Pancreas (tissue), 10 donors: ENCODE data around the gene CCDC8. TPM values are rescaled to one million over a fixed set of nuclear protein-coding genes. Genes with fewer than 3 reads are reported as not detected.
"Not testable (repeated sequence)": the region's sequence is repeated elsewhere in the genome, so short reads cannot be mapped to it uniquely, and the experiment has no call there.

ENCODE experiments used
- ATAC-seq, 4 donors: fragments of 200-7000 bp; cut with Tn5 transposase; one replicate each; pipeline versions ENCODE4 v1.8.0 to v1.9.1; 2020; ENCODE audit warnings: mild to moderate bottlenecking in 4 of 4, moderate library complexity in 4 of 4
- DNase-seq, 6 donors: peaks; one replicate each; pipeline ENCODE4 v3.0.0-alpha.2; 2020
- FAIRE-seq: peaks from 2 replicates; lab custom pipeline; 2012; peaks lifted over from hg19 to GRCh38; lab: Jason Lieb, UNC
- H3K27ac ChIP-seq, 4 donors: fragments of 200-600 bp; sonication (generic); 1 replicate in 3 of 4; 2 replicates in 1 of 4; pipeline versions ENCODE4 v1.5.0 to v1.8.0; 2020
- H3K27me3 ChIP-seq, 4 donors: fragments of 200-600 bp; one replicate each; pipeline ENCODE4 v1.8.0; 2021
- H3K36me3 ChIP-seq, 3 donors: fragments of 200-600 bp; sonication (generic) in 1 of 3; one replicate each; pipeline versions ENCODE4 v1.5.0 to v1.8.0; 2020 to 2021
- H3K4me1 ChIP-seq, 3 donors: fragments of 200-600 bp; one replicate each; pipeline ENCODE4 v1.8.0; 2021
- H3K4me3 ChIP-seq, 4 donors: fragments of 200-600 bp; sonication (generic) in 2 of 4; one replicate each; pipeline versions ENCODE4 v1.5.0 to v1.8.0; 2020 to 2021
- H3K9me3 ChIP-seq, 4 donors: fragments of 200-600 bp; one replicate each; pipeline ENCODE4 v1.8.0; 2021
- WGBS, 2 donors: extraction: QIAGEN DNeasy Blood & Tissue Kit; methylation state at CpG; one replicate each; pipeline ENCODE4 v1.1.7; 2013; 5-methylcytosine and 5-hydroxymethylcytosine counted together
- intact Hi-C, 3 donors: fragments of 100-400 bp; cut with DNase I; formaldehyde crosslinking; loops; one replicate each; pipeline versions ENCODE4 v1.11.1 to v1.14.2; 2022
- polyA plus RNA-seq, 2 donors: library from polyadenylated mRNA; stranded (reverse); fragments of 200-250 nt; gene quantifications; one replicate each; pipeline ENCODE4 v1.2.3, GENCODE V29; 2013
- total RNA-seq, 6 donors: library from RNA; stranded (reverse); fragmentation: NEBNext Ultra II Directional in 4 of 6; extraction: Animal tissue kit (Norgen Biotek cat#: 25700) in 4 of 6; gene quantifications; one replicate each; pipeline versions ENCODE4 v1.2.1 to v1.2.4, GENCODE V29; 2021 to 2023
- TF ChIP-seq, protein P1 (sequence below), 4 donors: fragments of 200-600 bp; sonication (generic) in 3 of 4; IDR thresholded peaks; one replicate each; pipeline versions ENCODE4 v1.5.0 to v1.8.0; 2021; ENCODE audit warnings: antibody characterized with exemption in 4 of 4
- donor health status: healthy with polysubstance abuse.
- donor health status: DM: no; HTN: no; CAD: no; lungs with moderate emphysema.
- donor health status: DM: no; HTN: no; CAD: no.
- donor health status: control.
- donor health status: control.
- donor health status: Bipolar disorder and iron deficiency.
- donor health status: DM: yes; HTN: yes; CAD: no.
- donor health status: DM: no; HTN: no; CAD: no.
- donor health status: DM: no; HTN: no; CAD: no.
- donor health status: DM: yes; HTN: yes; CAD: no.

CCDC8 gene
- total and polyA plus RNA-seq, 8 donors = 8.2 to 22.0 (median 12.0) TPM

GRCh38 chr19:46442808-46443450 lies 29.6 kb upstream of the CCDC8 start:
- Histone ChIP-seq H3K9me3 (no peaks in the 10 kb centered on the region), H3K4me1 (peaks cover 9 to 20% (median 15%) of the 10 kb centered on the region in 3 donors), H3K4me3 (no peak overlapping the region), H3K27ac (no peak overlapping the region), H3K36me3 (no peaks in the 10 kb centered on the region), H3K27me3 (no peaks in the 10 kb centered on the region)
- FAIRE-seq = no peak
- WGBS, 2 donors = 51 to 54% methylated on average over 8 of the region's 8 CpGs
- peak in 5 of 6 donors; percentile 33 to 65 (median 60) for DNase-seq
- peak; percentile 67 to 91 (median 84) for ATAC-seq
- intact Hi-C loops = no loop called here
- TF ChIP-seq, protein P1, sequence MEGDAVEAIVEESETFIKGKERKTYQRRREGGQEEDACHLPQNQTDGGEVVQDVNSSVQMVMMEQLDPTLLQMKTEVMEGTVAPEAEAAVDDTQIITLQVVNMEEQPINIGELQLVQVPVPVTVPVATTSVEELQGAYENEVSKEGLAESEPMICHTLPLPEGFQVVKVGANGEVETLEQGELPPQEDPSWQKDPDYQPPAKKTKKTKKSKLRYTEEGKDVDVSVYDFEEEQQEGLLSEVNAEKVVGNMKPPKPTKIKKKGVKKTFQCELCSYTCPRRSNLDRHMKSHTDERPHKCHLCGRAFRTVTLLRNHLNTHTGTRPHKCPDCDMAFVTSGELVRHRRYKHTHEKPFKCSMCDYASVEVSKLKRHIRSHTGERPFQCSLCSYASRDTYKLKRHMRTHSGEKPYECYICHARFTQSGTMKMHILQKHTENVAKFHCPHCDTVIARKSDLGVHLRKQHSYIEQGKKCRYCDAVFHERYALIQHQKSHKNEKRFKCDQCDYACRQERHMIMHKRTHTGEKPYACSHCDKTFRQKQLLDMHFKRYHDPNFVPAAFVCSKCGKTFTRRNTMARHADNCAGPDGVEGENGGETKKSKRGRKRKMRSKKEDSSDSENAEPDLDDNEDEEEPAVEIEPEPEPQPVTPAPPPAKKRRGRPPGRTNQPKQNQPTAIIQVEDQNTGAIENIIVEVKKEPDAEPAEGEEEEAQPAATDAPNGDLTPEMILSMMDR (IDR thresholded peaks at IDR 0.05) = no peak

DNA sequence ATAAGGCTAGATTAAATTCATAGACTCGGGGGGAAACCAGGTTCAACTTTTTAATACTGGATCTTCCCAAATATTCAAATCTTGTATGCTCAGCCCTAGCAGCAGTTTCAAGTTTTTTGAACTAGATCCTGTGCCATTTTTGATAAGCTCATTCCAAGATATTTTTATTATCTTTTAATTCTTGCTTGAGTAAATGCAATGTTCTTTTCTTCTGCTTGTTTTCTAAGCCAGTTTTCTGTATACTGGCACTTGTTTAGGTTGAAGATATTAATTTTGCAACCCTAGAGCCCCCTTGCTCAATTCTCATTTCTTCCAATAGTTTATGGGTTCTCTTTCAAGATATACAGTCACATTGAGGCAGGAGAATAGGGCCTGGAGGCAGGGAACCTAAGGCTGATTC lies 28.5 kb upstream of the CCDC8 start:
- no peak for DNase-seq
- no peak overlapping the region for H3K4me3 ChIP-seq
- no peak for FAIRE-seq
- 11 to 26% methylated on average over 1 of the region's 1 CpG for WGBS, 2 donors
- peaks cover 9 to 20% (median 15%) of the 10 kb centered on the region in 3 donors for H3K4me1 ChIP-seq
- no peaks in the 10 kb centered on the region for H3K36me3 ChIP-seq
- peak in 2 of 4 donors; percentile 21 to 30 for ATAC-seq
- TF ChIP-seq, protein P1 (IDR thresholded peaks at IDR 0.05) = no peak
- no peaks in the 10 kb centered on the region for H3K27me3 ChIP-seq
- intact Hi-C loops = no loop called here
- no peak overlapping the region for H3K27ac ChIP-seq
- H3K9me3 ChIP-seq = no peaks in the 10 kb centered on the region

DNA sequence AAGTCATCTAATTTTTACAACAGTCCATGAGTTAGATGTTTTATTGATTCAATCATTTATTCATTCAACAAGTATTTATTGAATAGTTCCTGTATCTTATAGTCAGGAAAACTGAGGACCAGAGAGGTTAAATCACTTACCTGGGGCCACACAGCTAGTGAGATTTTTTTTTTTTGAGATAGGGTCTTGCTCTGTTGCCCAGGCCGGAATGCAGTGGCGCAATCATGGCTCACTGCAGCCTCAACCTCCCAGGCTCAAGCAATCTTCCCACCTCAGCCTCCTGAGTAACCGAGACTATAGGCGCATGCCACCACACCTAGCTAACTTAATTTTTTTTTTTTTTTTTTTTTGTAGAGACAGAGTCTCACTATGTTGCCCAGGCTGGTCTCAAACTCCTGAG lies 22.3 kb upstream of the CCDC8 start:
- H3K4me1 ChIP-seq, intact Hi-C loops, H3K27ac ChIP-seq, H3K36me3 ChIP-seq, ATAC-seq, H3K9me3 ChIP-seq, H3K4me3 ChIP-seq, DNase-seq, FAIRE-seq, H3K27me3 ChIP-seq: not testable (repeated sequence)
- WGBS, 2 donors = 93 to 96% methylated on average over 4 of the region's 4 CpGs

- intact Hi-C loops = no loop called here
These were observed 21.6 kb upstream of the CCDC8 start for GRCh38 chr19:46435009-46435408.

GRCh38 chr19:46433470-46433869 lies 20.1 kb upstream of the CCDC8 start:
- WGBS, 2 donors = 53 to 68% methylated on average over 7 of the region's 7 CpGs
- H3K36me3 ChIP-seq, FAIRE-seq, intact Hi-C loops, H3K4me1 ChIP-seq, H3K4me3 ChIP-seq, H3K27me3 ChIP-seq, H3K27ac ChIP-seq, DNase-seq, H3K9me3 ChIP-seq, ATAC-seq: not testable (repeated sequence)

More at GRCh38 chr19:46435009-46435408, 21.6 kb upstream of the CCDC8 start:
- 45 to 66% methylated on average over 6 of the region's 6 CpGs for WGBS, 2 donors
- Histone ChIP-seq H3K9me3 (no peaks in the 10 kb centered on the region), H3K27me3 (no peaks in the 10 kb centered on the region), H3K4me3 (no peak overlapping the region), H3K4me1 (no peaks in the 10 kb centered on the region), H3K36me3 (no peaks in the 10 kb centered on the region), H3K27ac (no peak overlapping the region)
- no peak for ATAC-seq
- DNase-seq = no peak
- FAIRE-seq = no peak
- TF ChIP-seq, protein P1 (IDR thresholded peaks at IDR 0.05) = no peak

DNA sequence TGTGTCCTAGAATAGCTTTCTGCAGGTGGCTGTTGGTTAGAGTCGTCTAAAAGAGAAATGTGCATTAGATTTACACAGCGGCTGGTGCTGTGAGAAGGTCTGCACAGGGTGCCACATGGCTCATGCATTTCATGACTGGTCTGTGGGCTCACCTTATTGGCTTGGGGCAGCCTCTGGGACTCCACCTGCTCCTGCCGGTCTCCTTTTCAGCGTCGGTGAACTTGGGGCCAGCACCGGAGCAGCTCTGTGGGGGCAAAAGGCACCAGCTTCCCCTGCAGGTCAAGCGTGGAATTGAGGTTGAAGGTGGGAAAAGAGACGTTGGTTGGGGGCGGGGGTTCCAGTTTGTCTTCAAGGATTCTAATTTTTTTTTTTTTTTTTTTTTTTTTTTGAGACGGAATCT lies 18.5 kb upstream of the CCDC8 start:
- 17 to 19% methylated on average over 9 to 10 of the region's 10 CpGs for WGBS, 2 donors
- ATAC-seq = peak; percentile 55 to 94 (median 84)
- no peak for FAIRE-seq

More for the DNA sequence above, 18.5 kb upstream of the CCDC8 start:
- no peaks in the 10 kb centered on the region for H3K27me3 ChIP-seq
- H3K4me1 ChIP-seq = peaks cover 0 to 4% (median 3%) of the 10 kb centered on the region in 3 donors
- TF ChIP-seq, protein P1 (IDR thresholded peaks at IDR 0.05) = no peak
- peak in 4 of 6 donors; percentile 23 to 74 (median 60) for DNase-seq
- intact Hi-C loops = no loop called here
- no peak overlapping the region for H3K27ac ChIP-seq
- H3K9me3 ChIP-seq = no peaks in the 10 kb centered on the region
- no peak overlapping the region for H3K4me3 ChIP-seq
- no peaks in the 10 kb centered on the region for H3K36me3 ChIP-seq
